Measurements from ENCODE around the gene RAB35. TPM values are rescaled to one million over a fixed set of nuclear protein-coding genes. Genes with fewer than 3 reads are reported as not detected.

The RAB35 gene
- 33.6 and 35.2 TPM in 2 replicates for total RNA-seq

GRCh38 chr12:120116441-120116791 is at the start of gene RAB35:
RAB35 (minus strand) TSS chr12:120116753; CDS start chr12:120116650, 103 bp downstream.

Other genes starting within 250 kb of the RAB35 start
- 30.3 and 34.6 TPM in 2 replicates for gene CIT, start 239.4 kb downstream of the RAB35 start, total RNA-seq
- gene BICDL1, start 127.5 kb downstream of the RAB35 start, total RNA-seq: under 0.01 TPM in 1 of 2 replicates, not detected in the other
- 65.0 and 68.4 TPM in 2 replicates for gene GCN1, start 78.0 kb upstream of the RAB35 start, total RNA-seq
- gene RPLP0, start 84.4 kb upstream of the RAB35 start, total RNA-seq: 6,662 and 7,212 TPM in 2 replicates
- 72.0 and 74.5 TPM in 2 replicates for gene PXN, start 149.0 kb upstream of the RAB35 start, total RNA-seq
- under 0.01 TPM in 2 replicates for gene RNU4-2, start 175.2 kb upstream of the RAB35 start, total RNA-seq
- under 0.01 TPM in 2 replicates for gene RNU4-1, start 176.5 kb upstream of the RAB35 start, total RNA-seq
- 0.59 and 1.5 TPM in 2 replicates for gene SIRT4, start 185.6 kb upstream of the RAB35 start, total RNA-seq
- not detected in 2 replicates for gene PLA2G1B, start 211.0 kb upstream of the RAB35 start, total RNA-seq

All from bronchus fibroblast of lung (primary cell).